ENCODE results near the gene EEF2.

- no peak for TF ChIP-seq POLR2AphosphoS5 (IDR thresholded peaks at IDR 0.05)
- TF ChIP-seq, protein P1, sequence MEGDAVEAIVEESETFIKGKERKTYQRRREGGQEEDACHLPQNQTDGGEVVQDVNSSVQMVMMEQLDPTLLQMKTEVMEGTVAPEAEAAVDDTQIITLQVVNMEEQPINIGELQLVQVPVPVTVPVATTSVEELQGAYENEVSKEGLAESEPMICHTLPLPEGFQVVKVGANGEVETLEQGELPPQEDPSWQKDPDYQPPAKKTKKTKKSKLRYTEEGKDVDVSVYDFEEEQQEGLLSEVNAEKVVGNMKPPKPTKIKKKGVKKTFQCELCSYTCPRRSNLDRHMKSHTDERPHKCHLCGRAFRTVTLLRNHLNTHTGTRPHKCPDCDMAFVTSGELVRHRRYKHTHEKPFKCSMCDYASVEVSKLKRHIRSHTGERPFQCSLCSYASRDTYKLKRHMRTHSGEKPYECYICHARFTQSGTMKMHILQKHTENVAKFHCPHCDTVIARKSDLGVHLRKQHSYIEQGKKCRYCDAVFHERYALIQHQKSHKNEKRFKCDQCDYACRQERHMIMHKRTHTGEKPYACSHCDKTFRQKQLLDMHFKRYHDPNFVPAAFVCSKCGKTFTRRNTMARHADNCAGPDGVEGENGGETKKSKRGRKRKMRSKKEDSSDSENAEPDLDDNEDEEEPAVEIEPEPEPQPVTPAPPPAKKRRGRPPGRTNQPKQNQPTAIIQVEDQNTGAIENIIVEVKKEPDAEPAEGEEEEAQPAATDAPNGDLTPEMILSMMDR (IDR thresholded peaks at IDR 0.05), result no peak
Measured at GRCh38 chr19:4028334-4029246, 43.3 kb upstream of the EEF2 start.
